Measurements from ENCODE around the gene TSPAN11.

Gene TSPAN11

DNA sequence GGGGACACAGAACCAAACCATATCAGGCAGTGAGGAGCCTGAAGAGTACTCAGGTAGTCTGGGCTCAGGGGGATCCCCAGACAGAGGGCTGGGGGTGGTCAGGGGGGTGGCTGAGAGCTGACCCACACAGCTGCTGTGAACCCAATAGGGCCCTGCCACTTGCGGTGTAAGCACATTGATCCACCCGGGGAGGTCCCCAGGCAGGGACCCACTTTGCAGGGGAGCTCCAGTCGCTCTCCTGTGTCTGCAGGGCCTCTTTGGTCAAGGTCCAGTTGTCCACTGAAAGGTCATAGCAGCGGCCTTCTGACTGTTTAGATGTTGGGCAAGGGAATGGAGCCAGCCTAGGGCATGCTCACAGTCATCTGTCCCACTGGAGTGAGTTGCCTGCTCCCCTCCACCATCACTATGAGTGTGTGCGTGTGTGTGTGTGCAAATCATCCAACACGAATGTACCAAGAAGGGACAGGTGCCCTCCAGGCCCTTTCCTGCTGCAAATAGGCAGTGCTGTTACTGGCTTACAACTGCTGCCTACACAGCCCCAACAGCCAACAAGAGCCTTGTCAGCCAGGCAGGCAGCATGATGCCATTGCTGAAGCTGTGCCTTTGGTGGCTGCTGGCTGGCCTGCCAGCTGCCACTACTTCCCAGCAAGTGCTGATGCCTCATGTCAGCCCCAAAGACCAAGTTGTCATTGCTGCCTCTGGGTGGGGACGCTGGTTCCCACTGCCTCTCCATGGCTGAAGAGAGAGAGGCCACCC, 71.3 kb downstream of the TSPAN11 start:
- TF ChIP-seq, protein P1, sequence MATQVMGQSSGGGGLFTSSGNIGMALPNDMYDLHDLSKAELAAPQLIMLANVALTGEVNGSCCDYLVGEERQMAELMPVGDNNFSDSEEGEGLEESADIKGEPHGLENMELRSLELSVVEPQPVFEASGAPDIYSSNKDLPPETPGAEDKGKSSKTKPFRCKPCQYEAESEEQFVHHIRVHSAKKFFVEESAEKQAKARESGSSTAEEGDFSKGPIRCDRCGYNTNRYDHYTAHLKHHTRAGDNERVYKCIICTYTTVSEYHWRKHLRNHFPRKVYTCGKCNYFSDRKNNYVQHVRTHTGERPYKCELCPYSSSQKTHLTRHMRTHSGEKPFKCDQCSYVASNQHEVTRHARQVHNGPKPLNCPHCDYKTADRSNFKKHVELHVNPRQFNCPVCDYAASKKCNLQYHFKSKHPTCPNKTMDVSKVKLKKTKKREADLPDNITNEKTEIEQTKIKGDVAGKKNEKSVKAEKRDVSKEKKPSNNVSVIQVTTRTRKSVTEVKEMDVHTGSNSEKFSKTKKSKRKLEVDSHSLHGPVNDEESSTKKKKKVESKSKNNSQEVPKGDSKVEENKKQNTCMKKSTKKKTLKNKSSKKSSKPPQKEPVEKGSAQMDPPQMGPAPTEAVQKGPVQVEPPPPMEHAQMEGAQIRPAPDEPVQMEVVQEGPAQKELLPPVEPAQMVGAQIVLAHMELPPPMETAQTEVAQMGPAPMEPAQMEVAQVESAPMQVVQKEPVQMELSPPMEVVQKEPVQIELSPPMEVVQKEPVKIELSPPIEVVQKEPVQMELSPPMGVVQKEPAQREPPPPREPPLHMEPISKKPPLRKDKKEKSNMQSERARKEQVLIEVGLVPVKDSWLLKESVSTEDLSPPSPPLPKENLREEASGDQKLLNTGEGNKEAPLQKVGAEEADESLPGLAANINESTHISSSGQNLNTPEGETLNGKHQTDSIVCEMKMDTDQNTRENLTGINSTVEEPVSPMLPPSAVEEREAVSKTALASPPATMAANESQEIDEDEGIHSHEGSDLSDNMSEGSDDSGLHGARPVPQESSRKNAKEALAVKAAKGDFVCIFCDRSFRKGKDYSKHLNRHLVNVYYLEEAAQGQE (IDR thresholded peaks at IDR 0.05; ENCODE audit: insufficient read depth in 1 of 2, low read depth in 2 of 2, low read length in 2 of 2), result no peak
- TF ChIP-seq SIN3A (IDR thresholded peaks at IDR 0.05; ENCODE audit: borderline replicate concordance, insufficient read depth, low read length) (no peak), FOXP2 (optimal IDR thresholded peaks at IDR 0.05; ENCODE audit: borderline replicate concordance, extremely low read depth, extremely low read length, insufficient read depth) (no peak), TAF1 (IDR thresholded peaks at IDR 0.05; ENCODE audit: borderline replicate concordance, insufficient read depth, low read length) (no peak), POLR2AphosphoS5 (IDR thresholded peaks at IDR 0.05; ENCODE audit: low read depth, low read length) (no peak)

DNA sequence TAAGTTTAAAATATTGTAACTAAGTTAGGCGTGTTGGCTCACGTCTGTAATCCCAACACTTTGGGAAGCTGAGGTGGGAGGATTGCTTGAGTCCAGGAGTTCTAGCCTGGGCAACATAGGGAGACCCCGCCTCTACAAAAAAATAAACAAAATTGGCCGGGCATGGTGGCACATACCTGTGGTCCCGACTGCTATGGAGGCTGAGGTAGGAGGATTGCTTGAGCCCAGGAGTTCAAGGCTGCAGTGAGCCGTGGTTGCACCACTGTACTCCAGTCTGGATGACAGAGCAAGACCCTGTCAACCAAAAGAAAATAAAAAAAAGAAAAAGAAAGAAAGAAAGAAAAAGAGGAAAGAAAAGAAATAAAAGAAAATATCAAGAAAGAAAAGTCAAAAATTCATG, 72.5 kb downstream of the TSPAN11 start:
- TF ChIP-seq TAF1 (IDR thresholded peaks at IDR 0.05; ENCODE audit: borderline replicate concordance, insufficient read depth, low read length), result no peak
- no peak for TF ChIP-seq POLR2AphosphoS5 (IDR thresholded peaks at IDR 0.05; ENCODE audit: low read depth, low read length)
- TF ChIP-seq, protein P1 (IDR thresholded peaks at IDR 0.05; ENCODE audit: insufficient read depth in 1 of 2, low read depth in 2 of 2, low read length in 2 of 2), result no peak
- TF ChIP-seq FOXP2 (optimal IDR thresholded peaks at IDR 0.05; ENCODE audit: borderline replicate concordance, extremely low read depth, extremely low read length, insufficient read depth), result no peak
- no peak for TF ChIP-seq SIN3A (IDR thresholded peaks at IDR 0.05; ENCODE audit: borderline replicate concordance, insufficient read depth, low read length)

DNA sequence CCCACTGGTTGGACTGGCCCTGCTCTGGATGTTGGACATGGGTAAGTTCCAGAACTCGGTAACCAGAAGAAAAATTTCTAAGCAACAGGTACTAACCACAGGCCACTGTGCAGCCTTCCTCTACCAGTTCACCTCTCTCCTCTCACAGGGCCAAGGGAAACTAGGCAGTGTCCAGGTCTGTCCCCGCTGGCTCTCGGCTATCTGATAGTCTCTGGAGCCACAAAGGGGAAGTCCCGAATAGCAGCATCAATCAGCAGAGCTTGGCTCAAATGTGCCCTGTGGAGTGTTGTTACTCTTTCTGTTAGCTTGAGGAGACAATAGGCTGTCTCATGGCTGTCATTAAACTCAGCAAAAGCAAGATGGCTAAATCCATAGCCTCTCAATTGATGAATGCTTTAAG, 73.2 kb downstream of the TSPAN11 start:
- TF ChIP-seq FOXP2 (optimal IDR thresholded peaks at IDR 0.05; ENCODE audit: borderline replicate concordance, extremely low read depth, extremely low read length, insufficient read depth) (no peak), TAF1 (IDR thresholded peaks at IDR 0.05; ENCODE audit: borderline replicate concordance, insufficient read depth, low read length) (no peak), SIN3A (IDR thresholded peaks at IDR 0.05; ENCODE audit: borderline replicate concordance, insufficient read depth, low read length) (no peak), POLR2AphosphoS5 (IDR thresholded peaks at IDR 0.05; ENCODE audit: low read depth, low read length) (no peak)
- TF ChIP-seq, protein P1 (IDR thresholded peaks at IDR 0.05; ENCODE audit: insufficient read depth in 1 of 2, low read depth in 2 of 2, low read length in 2 of 2), result no peak

DNA sequence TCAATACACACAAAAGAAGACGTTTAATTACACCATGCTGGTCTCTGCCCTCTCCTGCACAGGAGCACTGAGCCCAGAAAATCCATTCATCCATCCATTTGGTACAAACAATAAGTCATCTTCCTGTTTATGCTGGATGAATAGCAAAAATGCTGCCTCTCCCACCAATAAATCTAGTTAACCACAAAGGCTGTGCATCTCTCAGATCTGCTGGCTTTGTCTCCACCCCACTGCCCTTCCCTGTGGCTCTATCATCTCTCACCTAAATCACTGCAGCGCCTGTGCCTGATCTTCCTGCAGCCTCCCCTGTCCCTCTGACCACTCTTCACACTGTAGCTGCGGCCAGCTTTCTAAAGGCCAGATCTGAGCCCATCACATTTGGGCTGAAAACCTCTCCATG, 74.2 kb downstream of the TSPAN11 start:
- TF ChIP-seq POLR2AphosphoS5 (IDR thresholded peaks at IDR 0.05; ENCODE audit: low read depth, low read length) (no peak), SIN3A (IDR thresholded peaks at IDR 0.05; ENCODE audit: borderline replicate concordance, insufficient read depth, low read length) (no peak), TAF1 (IDR thresholded peaks at IDR 0.05; ENCODE audit: borderline replicate concordance, insufficient read depth, low read length) (no peak), FOXP2 (optimal IDR thresholded peaks at IDR 0.05; ENCODE audit: borderline replicate concordance, extremely low read depth, extremely low read length, insufficient read depth) (no peak)
- TF ChIP-seq, protein P1 (IDR thresholded peaks at IDR 0.05; ENCODE audit: insufficient read depth in 1 of 2, low read depth in 2 of 2, low read length in 2 of 2), result no peak
